Endothelial cell of umbilical vein (primary cell): Measurements from ENCODE around the gene JPT2. TPM values are rescaled to one million over a fixed set of nuclear protein-coding genes. Genes with fewer than 3 reads are reported as not detected.

Experiments
- BruUV-seq: library from RNA; stranded (reverse); fragments of 400-500 nt; replicated peaks from 2 replicates; lab custom pipeline; 2021; lab: Mats Ljungman, UMichigan
- CTCF ChIA-PET: fragments of 300-600, 350-600 bp; sonication (Branson Sonifier 250); formaldehyde crosslinking; loops from one replicate; lab custom pipeline; 2021; ENCODE audit warnings: antibody characterized with exemption, inconsistent platforms; lab: Charles Lee
- POLR2A ChIA-PET: fragments of 300-600, 350-600 bp; sonication (Branson Sonifier 250); formaldehyde crosslinking; loops from one replicate; lab custom pipeline; 2021; ENCODE audit warnings: antibody characterized with exemption, inconsistent platforms; lab: Charles Lee
- DNase-seq: peaks from one replicate; pipeline ENCODE4 v3.0.0-alpha.2; 2011; ENCODE audit warnings: low read depth, low spot score
- FAIRE-seq: peaks from 2 replicates; lab custom pipeline; 2011; peaks lifted over from hg19 to GRCh38; lab: Jason Lieb, UNC
- H2AFZ ChIP-seq: 2 replicates; pipeline ENCODE4 v1.6.0; 2012; ENCODE audit warnings: low read depth, low read length, control low read depth, inconsistent platforms
- H3K27ac ChIP-seq: 2 replicates; pipeline ENCODE4 v1.5.1; 2011; ENCODE audit warnings: low read depth, mild to moderate bottlenecking, control low read depth, low read length, moderate library complexity; ENCODE audit not compliant: insufficient read depth
- H3K27me3 ChIP-seq, 2 experiments: 2 replicates each; pipeline versions ENCODE4 v1.6.0 to v1.6.1; 2011; ENCODE audit warnings: low read length in 2 of 2, mixed read lengths in 1 of 2; ENCODE audit not compliant: control insufficient read depth in 2 of 2, insufficient read depth in 2 of 2
- H3K36me3 ChIP-seq, 2 experiments: 2 replicates in 1 of 2; 3 replicates in 1 of 2; pipeline ENCODE4 v1.5.1; 2011; ENCODE audit warnings: low read length in 2 of 2, mild to moderate bottlenecking in 1 of 2, moderate library complexity in 1 of 2; ENCODE audit not compliant: control insufficient read depth in 2 of 2, insufficient read depth in 2 of 2; ENCODE audit errors: extremely low read depth in 1 of 2
- H3K4me1 ChIP-seq: 3 replicates; pipeline ENCODE4 v1.5.1; 2011; ENCODE audit warnings: mild to moderate bottlenecking, low read length; ENCODE audit not compliant: control insufficient read depth, insufficient read depth; ENCODE audit errors: extremely low read depth
- H3K4me2 ChIP-seq: 2 replicates; pipeline ENCODE4 v1.6.1; 2011; ENCODE audit warnings: low read length, control low read depth, mixed read lengths; ENCODE audit not compliant: insufficient read depth
- H3K4me3 ChIP-seq, 3 experiments: fragments of 200-600 bp in 1 of 3; sonication (generic), shearing (Covaris generic) in 1 of 3; replicated peaks in 1 of 3; 2 replicates each; pipeline ENCODE4 v1.5.1; 2011 to 2016; ENCODE audit warnings: control low read depth in 3 of 3, low read length in 3 of 3, mild to moderate bottlenecking in 2 of 3, inconsistent platforms in 1 of 3, low read depth in 1 of 3, moderate library complexity in 1 of 3; ENCODE audit not compliant: insufficient read depth in 1 of 3
- H3K79me2 ChIP-seq: 2 replicates; pipeline ENCODE4 v1.6.0; 2012; ENCODE audit warnings: low read length, inconsistent platforms; ENCODE audit not compliant: control insufficient read depth, insufficient read depth
- H3K9ac ChIP-seq: replicated peaks from 2 replicates; pipeline ENCODE3; 2011; ENCODE audit warnings: low read length, control low read depth; ENCODE audit not compliant: insufficient read depth; ENCODE audit errors: extremely low read depth
- H3K9me1 ChIP-seq: replicated peaks from 3 replicates; pipeline ENCODE4 v1.6.0; 2011; ENCODE audit warnings: mild to moderate bottlenecking, low read length; ENCODE audit not compliant: control insufficient read depth, insufficient read depth; ENCODE audit errors: extremely low read depth
- H3K9me3 ChIP-seq: replicated peaks from 2 replicates; pipeline ENCODE4 v1.5.1; 2012; ENCODE audit warnings: low read length, inconsistent platforms; ENCODE audit not compliant: control insufficient read depth, insufficient read depth
- H4K20me1 ChIP-seq: replicated peaks from 2 replicates; pipeline ENCODE3; 2011; ENCODE audit warnings: mild to moderate bottlenecking, low read length; ENCODE audit not compliant: control insufficient read depth, insufficient read depth; ENCODE audit errors: extremely low read depth
- EZH2 ChIP-seq: IDR thresholded peaks from 2 replicates; pipeline ENCODE4 v1.6.1; 2012; ENCODE audit warnings: borderline replicate concordance, low read depth, mild to moderate bottlenecking, moderate library complexity, low read length, inconsistent platforms; ENCODE audit not compliant: severe bottlenecking
- FOS ChIP-seq: IDR thresholded peaks from 2 replicates; pipeline ENCODE4 v1.6.1; 2011; ENCODE audit warnings: mild to moderate bottlenecking, low read length, moderate library complexity, borderline replicate concordance; ENCODE audit not compliant: insufficient read depth
- GATA2 ChIP-seq: IDR thresholded peaks from 2 replicates; pipeline ENCODE4 v1.7.0; 2011; ENCODE audit warnings: low read depth, mild to moderate bottlenecking, moderate library complexity, mixed read lengths, low read length; ENCODE audit not compliant: insufficient read length, insufficient read depth
- JUN ChIP-seq: IDR thresholded peaks from 2 replicates; pipeline ENCODE4 v1.6.1; 2011; ENCODE audit warnings: borderline replicate concordance, low read depth; ENCODE audit not compliant: insufficient read length, insufficient read depth
- MYC ChIP-seq: IDR thresholded peaks from one replicate; pipeline ENCODE4 v1.6.1; 2011; ENCODE audit warnings: mild to moderate bottlenecking, low read depth, low read length
- POLR2A ChIP-seq: IDR thresholded peaks from 2 replicates; pipeline ENCODE4 v1.6.1; 2012; ENCODE audit warnings: low read depth, mild to moderate bottlenecking, control low read depth, low read length
- POLR2AphosphoS5 ChIP-seq: IDR thresholded peaks from 2 replicates; pipeline ENCODE4 v1.6.1; 2012; ENCODE audit warnings: low read depth, mild to moderate bottlenecking, control low read depth, low read length, moderate library complexity; ENCODE audit not compliant: insufficient read depth
- dilution Hi-C: fragments of 300-500 bp; cut with MboI; formaldehyde crosslinking; loops from one replicate; pipeline ENCODE4 v1.15.0; 2019; ENCODE audit warnings: low sequenced_read_pairs; ENCODE audit not compliant: extremely low pct_ligation_motif_present
- intact Hi-C: fragments of 100-400 bp; cut with micrococcal nuclease; formaldehyde crosslinking; loops from one replicate; pipeline ENCODE4 v1.10.0; 2022
- polyA plus RNA-seq, 4 experiments: library from polyadenylated mRNA; depleted of rRNA in 3 of 4; stranded (reverse) in 3 of 4; unstranded in 1 of 4; fragments of >200 nt; gene quantifications; 2 replicates each; pipeline versions ENCODE4 v1.2.1 to v1.2.3, GENCODE V29; 2011 to 2012; ENCODE audit warnings: missing spikeins in 1 of 4
- total RNA-seq: library from RNA; stranded (reverse); gene quantifications from 2 replicates; pipeline ENCODE4 v1.2.3, GENCODE V29; 2021
- TF ChIP-seq, protein P1 (sequence below): IDR thresholded peaks from 2 replicates; pipeline ENCODE4 v1.6.1; 2011; ENCODE audit not compliant: insufficient read depth, insufficient read length
- TF ChIP-seq, protein P2 (sequence below), 2 donors: IDR thresholded peaks; 1 replicate in 1 of 2; 2 replicates in 1 of 2; pipeline ENCODE4 v1.5.1; 2011; ENCODE audit warnings: low read length in 2 of 2, mild to moderate bottlenecking in 2 of 2, moderate library complexity in 2 of 2, control low read depth in 1 of 2, inconsistent platforms in 1 of 2, low read depth in 1 of 2; ENCODE audit not compliant: insufficient read depth in 1 of 2; ENCODE audit errors: extremely low read depth in 1 of 2

JPT2 gene
- total and polyA plus RNA-seq, 2 donors (not counting 3 experiments of a cell fraction or from before 2014, with no cell fraction given) = 35.8 to 93.3 TPM

DNA sequence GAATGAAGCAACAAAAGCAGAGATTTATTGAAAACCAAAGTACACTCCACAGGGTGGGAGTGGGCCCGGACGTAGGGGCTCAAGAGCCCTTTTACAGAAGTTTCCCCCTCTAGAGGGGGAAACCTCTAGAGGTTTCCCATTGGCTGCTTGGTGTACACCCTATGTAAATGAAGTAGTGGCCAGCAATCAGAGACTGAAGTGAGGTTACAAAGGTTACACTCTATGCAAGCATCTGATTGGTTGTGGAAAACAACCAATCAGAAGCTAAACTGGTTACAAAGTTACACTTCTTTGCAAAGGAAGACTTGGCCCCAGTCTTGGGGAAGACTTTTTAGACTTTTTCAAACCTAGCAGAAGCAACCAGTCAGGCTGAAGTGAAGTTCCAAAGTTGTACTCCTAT lies 38.8 kb upstream of the JPT2 start:
- dilution Hi-C loops = no loop called here
- peaks cover 19 to 63% of the 10 kb centered on the region in 2 experiments for H3K36me3 ChIP-seq
- CTCF ChIA-PET = interaction anchor here (1.5 kb wide), 1 partner anchor 67 kb away, joined by 3 read pairs; the partner anchor contains the start of gene MAPK8IP3

More for the DNA sequence above, 38.8 kb upstream of the JPT2 start:
- Histone ChIP-seq H3K27ac (no peak overlapping the region), H3K9me3 (no peaks in the 10 kb centered on the region), H3K4me1 (peaks cover 13% of the 10 kb centered on the region), H3K4me3 (no peak overlapping the region), H2AFZ (no peak overlapping the region), H3K4me2 (no peak overlapping the region), H3K27me3 (no peaks in the 10 kb centered on the region), H3K79me2 (peaks cover 14% of the 10 kb centered on the region), H4K20me1 (no peaks in the 10 kb centered on the region), H3K9me1 (no peaks in the 10 kb centered on the region), H3K9ac (no peak overlapping the region)
- BruUV-seq = no TSS peak
- TF ChIP-seq POLR2AphosphoS5 (no peak), FOS (no peak), MYC (no peak), JUN (no peak), POLR2A (no peak), GATA2 (no peak), EZH2 (no peak)
- TF ChIP-seq, protein P1, sequence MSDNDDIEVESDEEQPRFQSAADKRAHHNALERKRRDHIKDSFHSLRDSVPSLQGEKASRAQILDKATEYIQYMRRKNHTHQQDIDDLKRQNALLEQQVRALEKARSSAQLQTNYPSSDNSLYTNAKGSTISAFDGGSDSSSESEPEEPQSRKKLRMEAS = no peak
- TF ChIP-seq, protein P2, sequence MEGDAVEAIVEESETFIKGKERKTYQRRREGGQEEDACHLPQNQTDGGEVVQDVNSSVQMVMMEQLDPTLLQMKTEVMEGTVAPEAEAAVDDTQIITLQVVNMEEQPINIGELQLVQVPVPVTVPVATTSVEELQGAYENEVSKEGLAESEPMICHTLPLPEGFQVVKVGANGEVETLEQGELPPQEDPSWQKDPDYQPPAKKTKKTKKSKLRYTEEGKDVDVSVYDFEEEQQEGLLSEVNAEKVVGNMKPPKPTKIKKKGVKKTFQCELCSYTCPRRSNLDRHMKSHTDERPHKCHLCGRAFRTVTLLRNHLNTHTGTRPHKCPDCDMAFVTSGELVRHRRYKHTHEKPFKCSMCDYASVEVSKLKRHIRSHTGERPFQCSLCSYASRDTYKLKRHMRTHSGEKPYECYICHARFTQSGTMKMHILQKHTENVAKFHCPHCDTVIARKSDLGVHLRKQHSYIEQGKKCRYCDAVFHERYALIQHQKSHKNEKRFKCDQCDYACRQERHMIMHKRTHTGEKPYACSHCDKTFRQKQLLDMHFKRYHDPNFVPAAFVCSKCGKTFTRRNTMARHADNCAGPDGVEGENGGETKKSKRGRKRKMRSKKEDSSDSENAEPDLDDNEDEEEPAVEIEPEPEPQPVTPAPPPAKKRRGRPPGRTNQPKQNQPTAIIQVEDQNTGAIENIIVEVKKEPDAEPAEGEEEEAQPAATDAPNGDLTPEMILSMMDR (IDR thresholded peaks at IDR 0.05; ENCODE audit: extremely low read depth in 1 of 2, insufficient read depth in 1 of 2, low read depth in 1 of 2, low read length in 2 of 2) = no peak
- DNase-seq (no peak), FAIRE-seq (no peak)
- POLR2A ChIA-PET = no interaction called here
- intact Hi-C loops = no loop called here
